Fibroblast of villous mesenchyme (primary cell): ENCODE results near the gene HOXA11. TPM values are rescaled to one million over a fixed set of nuclear protein-coding genes. Genes with fewer than 3 reads are reported as not detected.

Experiments used
- DNase-seq: peaks from one replicate; pipeline ENCODE4 v3.0.0-alpha.2; 2010; ENCODE audit warnings: low read depth
- H3K4me3 ChIP-seq: 2 replicates; pipeline ENCODE4 v1.5.1; 2011; ENCODE audit warnings: low read depth, mild to moderate bottlenecking, low read length
- total RNA-seq: library from RNA; depleted of rRNA; stranded (reverse); fragments of >200 nt; gene quantifications from 2 replicates; pipeline ENCODE4 v1.2.3, GENCODE V29; 2012
- TF ChIP-seq, protein P1 (sequence below): IDR thresholded peaks from 2 replicates; pipeline ENCODE4 v1.5.1; 2012; ENCODE audit warnings: low read depth, mild to moderate bottlenecking, low read length; ENCODE audit not compliant: insufficient read depth

HOXA11 gene
- total RNA-seq, 1 donor, result 47.1 TPM

DNA sequence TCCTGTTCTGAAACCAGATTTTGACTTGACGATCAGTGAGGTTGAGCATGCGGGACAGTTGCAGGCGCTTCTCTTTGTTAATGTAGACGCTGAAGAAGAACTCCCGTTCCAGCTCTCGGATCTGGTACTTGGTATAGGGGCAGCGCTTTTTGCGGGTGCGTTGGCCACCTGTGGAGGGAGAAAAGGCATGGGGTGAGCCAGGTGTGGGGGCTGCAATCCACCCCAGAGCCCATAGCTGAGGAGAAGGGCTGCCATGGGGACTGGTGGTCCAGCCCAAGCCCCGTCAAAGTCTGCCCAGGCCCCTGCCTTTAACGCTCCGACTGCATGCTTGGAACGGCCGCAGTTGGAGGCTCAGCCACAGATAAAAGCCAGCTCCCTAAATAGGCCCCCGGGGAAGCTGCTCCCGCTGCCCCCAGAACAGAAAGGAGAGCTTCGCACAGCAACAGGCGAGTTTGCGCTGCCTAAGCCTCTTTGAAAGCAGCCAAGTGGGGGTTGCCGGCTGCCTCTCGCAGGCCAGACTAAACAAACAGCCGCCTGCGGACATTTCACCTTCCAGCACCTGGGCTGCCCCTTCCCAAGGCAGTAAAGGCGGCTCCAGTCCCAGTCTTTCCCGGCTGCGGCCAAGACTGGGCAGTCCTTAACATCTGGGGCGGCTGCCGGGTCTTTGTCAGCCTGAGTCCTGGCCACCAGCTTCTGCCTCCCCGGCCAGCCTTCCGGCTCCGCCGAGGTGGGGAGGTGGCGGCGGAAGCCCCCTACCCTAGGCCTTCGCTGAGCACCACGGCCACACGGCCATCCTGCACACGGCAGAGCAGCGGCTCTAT, 2.0 kb downstream of the HOXA11 start:
- peak overlapping the region; percentile 67 for H3K4me3 ChIP-seq
- peak; percentile 58 for DNase-seq
- TF ChIP-seq, protein P1, sequence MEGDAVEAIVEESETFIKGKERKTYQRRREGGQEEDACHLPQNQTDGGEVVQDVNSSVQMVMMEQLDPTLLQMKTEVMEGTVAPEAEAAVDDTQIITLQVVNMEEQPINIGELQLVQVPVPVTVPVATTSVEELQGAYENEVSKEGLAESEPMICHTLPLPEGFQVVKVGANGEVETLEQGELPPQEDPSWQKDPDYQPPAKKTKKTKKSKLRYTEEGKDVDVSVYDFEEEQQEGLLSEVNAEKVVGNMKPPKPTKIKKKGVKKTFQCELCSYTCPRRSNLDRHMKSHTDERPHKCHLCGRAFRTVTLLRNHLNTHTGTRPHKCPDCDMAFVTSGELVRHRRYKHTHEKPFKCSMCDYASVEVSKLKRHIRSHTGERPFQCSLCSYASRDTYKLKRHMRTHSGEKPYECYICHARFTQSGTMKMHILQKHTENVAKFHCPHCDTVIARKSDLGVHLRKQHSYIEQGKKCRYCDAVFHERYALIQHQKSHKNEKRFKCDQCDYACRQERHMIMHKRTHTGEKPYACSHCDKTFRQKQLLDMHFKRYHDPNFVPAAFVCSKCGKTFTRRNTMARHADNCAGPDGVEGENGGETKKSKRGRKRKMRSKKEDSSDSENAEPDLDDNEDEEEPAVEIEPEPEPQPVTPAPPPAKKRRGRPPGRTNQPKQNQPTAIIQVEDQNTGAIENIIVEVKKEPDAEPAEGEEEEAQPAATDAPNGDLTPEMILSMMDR, result no peak

DNA sequence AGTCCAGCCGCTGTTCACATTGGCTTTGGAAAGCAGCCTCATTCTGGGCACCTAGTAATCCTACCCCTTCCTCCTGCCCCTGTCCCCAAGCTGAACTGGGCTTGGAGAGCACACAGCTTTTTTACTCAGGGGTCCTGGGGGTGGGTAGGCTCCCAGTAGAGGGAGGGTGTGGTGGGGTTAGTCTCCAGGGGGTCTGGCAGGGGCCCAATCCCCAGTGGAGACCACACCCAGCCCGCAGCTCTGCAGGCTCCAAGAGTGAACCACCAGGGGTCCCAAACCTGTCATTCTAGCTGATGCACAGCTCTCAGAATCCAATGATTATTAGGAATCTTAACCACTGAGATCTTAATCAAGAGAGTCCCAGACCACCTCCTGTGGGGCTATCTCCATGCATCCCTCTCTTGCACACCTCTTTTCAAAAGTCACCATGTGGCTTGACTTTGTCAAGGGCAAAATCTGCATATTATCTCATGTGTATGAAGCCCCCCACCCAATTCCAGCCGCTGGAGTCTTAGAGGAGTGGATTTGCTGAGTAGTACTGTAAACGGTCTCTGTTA, 2.7 kb downstream of the HOXA11 start:
- TF ChIP-seq, protein P1, result peak; percentile 20
- peak overlapping the region; percentile 67 for H3K4me3 ChIP-seq
- peak; percentile 26 for DNase-seq

DNA sequence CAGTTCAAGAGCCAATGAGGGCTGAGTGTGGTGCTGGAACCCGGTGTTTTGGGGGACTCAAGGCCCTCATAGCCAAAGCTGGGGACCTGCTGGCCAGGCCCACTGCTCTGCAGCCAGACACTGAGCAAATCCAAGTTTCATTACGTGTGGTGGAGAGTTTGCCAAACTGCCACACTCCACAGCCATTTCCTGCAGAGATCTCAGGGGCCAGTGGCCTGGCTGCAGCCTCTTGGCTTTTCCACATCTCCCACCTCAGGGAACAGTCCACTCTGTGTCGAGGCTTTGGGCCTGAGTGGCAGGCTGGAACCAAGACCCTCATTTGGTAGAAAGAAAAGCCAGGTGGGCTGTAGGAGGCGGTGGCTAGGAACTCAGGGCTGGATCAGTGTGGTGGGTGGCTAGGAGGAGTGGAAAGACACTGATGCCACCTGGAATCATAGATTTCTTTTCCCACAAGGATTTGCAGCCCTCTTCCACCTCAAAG, 3.2 kb downstream of the HOXA11 start:
- peak overlapping the region; percentile 67 for H3K4me3 ChIP-seq
- DNase-seq, result peak; percentile 51
- TF ChIP-seq, protein P1, result no peak

DNA sequence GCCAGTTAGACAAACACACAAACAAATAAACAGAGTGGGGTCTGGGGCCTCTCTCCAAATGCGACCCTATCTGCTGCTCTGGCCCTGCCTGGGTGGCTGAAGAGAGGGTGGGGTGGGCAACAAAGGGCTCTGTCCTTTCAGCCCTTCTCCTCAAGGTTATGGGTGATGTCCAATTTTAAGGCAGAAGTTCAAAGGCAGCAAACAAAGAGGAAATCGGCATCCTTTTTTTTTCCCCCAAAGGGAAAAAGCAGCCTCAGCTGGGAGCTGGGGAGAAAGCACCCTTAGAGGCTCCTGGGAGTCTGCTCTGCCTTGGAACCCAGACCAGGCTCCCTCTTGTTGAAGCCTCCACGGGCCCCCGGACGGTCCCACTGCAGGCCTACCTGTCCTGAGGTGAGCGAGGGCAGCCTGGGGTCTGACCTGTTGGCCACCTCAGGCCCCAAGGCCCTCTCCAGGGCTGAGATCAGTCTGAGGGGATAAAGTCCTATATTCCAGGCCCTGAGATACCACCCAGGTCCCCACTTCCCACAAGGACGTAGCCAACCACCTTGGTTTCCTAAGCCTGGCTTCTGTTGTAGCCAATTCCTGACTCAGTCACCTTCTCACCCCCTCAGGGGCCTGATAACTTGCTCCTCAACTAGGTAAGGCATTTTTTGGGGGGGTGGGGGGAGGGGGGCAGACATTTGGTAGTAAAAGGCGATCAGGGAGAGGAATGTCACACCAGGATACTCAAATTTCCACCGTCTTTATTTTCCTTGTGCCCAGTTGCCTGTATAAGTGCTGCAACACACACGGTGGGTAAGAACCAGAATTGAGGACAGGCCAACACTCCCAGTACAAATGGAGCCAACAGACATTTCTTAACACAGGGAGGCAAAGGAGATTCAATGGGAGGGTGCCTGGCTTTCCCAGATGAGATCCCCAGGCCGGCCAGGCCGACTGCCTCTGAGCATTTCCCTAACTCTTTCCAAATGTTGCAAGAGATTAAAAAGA, 4.3 kb downstream of the HOXA11 start:
- peak overlapping the region; percentile 67 for H3K4me3 ChIP-seq
- TF ChIP-seq, protein P1, result no peak
- peak; percentile 58 for DNase-seq

DNA sequence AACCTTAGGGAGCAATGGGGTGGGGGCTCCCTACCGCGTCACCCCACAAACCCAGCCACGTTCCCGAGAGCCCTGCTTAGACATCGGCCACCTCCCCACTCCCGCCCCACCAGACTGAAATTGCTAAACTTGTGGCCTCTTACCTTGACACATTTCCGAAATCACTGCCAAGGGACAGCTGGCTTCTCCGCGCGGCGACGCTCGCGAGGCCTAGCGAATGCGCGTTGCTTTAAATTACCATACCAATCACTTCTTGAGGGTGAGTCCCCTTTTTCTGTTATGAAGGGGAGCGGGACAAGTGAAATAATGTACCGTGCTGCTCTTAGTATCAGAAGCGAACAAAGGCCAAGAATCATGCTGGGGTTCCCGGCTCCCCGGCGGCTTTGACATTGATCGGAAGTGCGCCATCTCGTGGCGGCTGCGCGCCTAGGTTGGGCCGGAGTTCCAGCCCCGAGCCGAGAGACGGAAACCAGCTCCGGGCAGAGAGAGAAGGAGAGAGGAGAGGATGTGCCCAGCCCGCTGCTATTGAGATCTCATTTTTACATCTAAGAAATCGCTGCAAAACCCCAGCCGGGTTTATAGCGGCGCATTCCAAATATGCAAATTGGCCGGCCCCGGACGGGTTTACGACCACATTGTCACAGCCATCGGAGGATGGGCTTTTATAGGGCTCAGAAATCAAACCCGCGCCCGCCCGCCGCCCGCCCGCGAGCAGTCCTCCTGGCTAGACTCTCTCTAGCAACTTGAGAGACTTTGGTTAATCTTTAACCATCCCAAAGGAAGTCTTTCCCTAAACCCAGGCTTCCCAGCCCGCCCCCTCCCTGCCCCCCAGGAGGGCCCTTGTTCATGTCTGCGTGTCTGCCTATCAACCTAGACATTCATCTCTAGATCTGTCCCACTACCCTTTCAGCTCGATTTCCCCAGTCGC, 5.3 kb downstream of the HOXA11 start:
- TF ChIP-seq, protein P1, result peak; percentile 90
- H3K4me3 ChIP-seq, result peak overlapping the region; percentile 67
- peak; percentile 93 for DNase-seq
